H1 (cell line): ENCODE measurements around the gene TSPEAR. TPM values are rescaled to one million over a fixed set of nuclear protein-coding genes. Genes with fewer than 3 reads are reported as not detected.

Experiments used
- polyA plus RNA-seq, 7 experiments: library from polyadenylated mRNA; depleted of rRNA in 3 of 7; stranded (reverse) in 5 of 7; unstranded in 2 of 7; fragments of >200 nt in 5 of 7; fragments of 200-250 nt in 2 of 7; gene quantifications; 1 replicate in 5 of 7; 2 replicates in 1 of 7; 4 replicates in 1 of 7; pipeline versions ENCODE4 v1.2.1 to v1.2.3, GENCODE V29; 2011 to 2013; ENCODE audit warnings: missing spikeins in 2 of 7, mixed read lengths in 2 of 7
- small RNA-seq: library from polyadenylated mRNA; stranded (forward); fragments of <200 nt; extraction: miRNeasy Mini kit (QIAGEN cat#:217004); gene quantifications from one replicate; pipeline ENCODE3, GENCODE V24; 2013; ENCODE audit not compliant: insufficient read depth
- total RNA-seq: library from RNA; stranded (reverse); fragmentation: NEBNext Ultra II Directional; extraction: Animal tissue kit (Norgen Biotek cat#: 25700); gene quantifications from 2 replicates; pipeline ENCODE4 v1.2.1, GENCODE V29; 2021

Gene TSPEAR
- total and polyA plus RNA-seq, 2 of the 8 experiments (the other 6 are each of a cell fraction or from before 2014, with no cell fraction given): 0.58 to 0.89 TPM

Small RNA genes within 50 kb of the gene (small RNA-seq; reads per million reads assigned to genes)
- not detected for gene KRTAP12-6P

Other genes with a start within 250 kb of the TSPEAR start
- gene KRTAP10-1, start 171.4 kb downstream of the TSPEAR start, total RNA-seq: not detected in 2 replicates
- gene KRTAP10-1, start 171.4 kb downstream of the TSPEAR start, polyA plus RNA-seq (2011; rRNA removed): 0.08 TPM in 1 of 2 replicates, not detected in the other
- gene KRTAP10-2, start 160.1 kb downstream of the TSPEAR start, total RNA-seq: not detected in 2 replicates
- gene KRTAP10-2, start 160.1 kb downstream of the TSPEAR start, polyA plus RNA-seq (2011; rRNA removed): 0.06 and 0.11 TPM in 2 replicates
- gene KRTAP10-3, start 152.8 kb downstream of the TSPEAR start, total RNA-seq: not detected in 2 replicates
- gene KRTAP10-3, start 152.8 kb downstream of the TSPEAR start, polyA plus RNA-seq (2011; rRNA removed): 0.16 TPM in 1 of 2 replicates, not detected in the other
- not detected in 2 replicates for gene KRTAP10-4, start 137.8 kb downstream of the TSPEAR start, total RNA-seq
- gene KRTAP10-4, start 137.8 kb downstream of the TSPEAR start, polyA plus RNA-seq (2011; rRNA removed): not detected in 2 replicates
- gene KRTAP10-5, start 131.0 kb downstream of the TSPEAR start, total RNA-seq: not detected in 2 replicates
- gene KRTAP10-5, start 131.0 kb downstream of the TSPEAR start, polyA plus RNA-seq (2011; rRNA removed): 0.08 and 0.09 TPM in 2 replicates
- not detected in 2 replicates for gene KRTAP10-6, start 119.1 kb downstream of the TSPEAR start, total RNA-seq
- 0.12 and 0.33 TPM in 2 replicates for gene KRTAP10-6, start 119.1 kb downstream of the TSPEAR start, polyA plus RNA-seq (2011; rRNA removed)
- gene KRTAP10-7, start 111.0 kb downstream of the TSPEAR start, total RNA-seq: not detected in 2 replicates
- gene KRTAP10-7, start 111.0 kb downstream of the TSPEAR start, polyA plus RNA-seq (2011; rRNA removed): not detected in 2 replicates
- gene KRTAP10-8, start 99.5 kb downstream of the TSPEAR start, total RNA-seq: not detected in 2 replicates
- gene KRTAP10-8, start 99.5 kb downstream of the TSPEAR start, polyA plus RNA-seq (2011; rRNA removed): not detected in 2 replicates
- gene KRTAP10-9, start 84.5 kb downstream of the TSPEAR start, total RNA-seq: not detected in 2 replicates
- not detected in 2 replicates for gene KRTAP10-9, start 84.5 kb downstream of the TSPEAR start, polyA plus RNA-seq (2011; rRNA removed)
- gene KRTAP10-10, start 74.2 kb downstream of the TSPEAR start, total RNA-seq: not detected in 2 replicates
- not detected in 2 replicates for gene KRTAP10-10, start 74.2 kb downstream of the TSPEAR start, polyA plus RNA-seq (2011; rRNA removed)
- not detected in 2 replicates for gene KRTAP10-11, start 65.2 kb downstream of the TSPEAR start, total RNA-seq
- gene KRTAP10-11, start 65.2 kb downstream of the TSPEAR start, polyA plus RNA-seq (2011; rRNA removed): not detected in 2 replicates
- not detected in 2 replicates for gene KRTAP12-4, start 56.9 kb downstream of the TSPEAR start, total RNA-seq
- 0.75 TPM in 1 of 2 replicates, not detected in the other for gene KRTAP12-4, start 56.9 kb downstream of the TSPEAR start, polyA plus RNA-seq (2011; rRNA removed)
- gene KRTAP12-3, start 53.6 kb downstream of the TSPEAR start, total RNA-seq: not detected in 2 replicates
- not detected in 2 replicates for gene KRTAP12-3, start 53.6 kb downstream of the TSPEAR start, polyA plus RNA-seq (2011; rRNA removed)
- not detected in 2 replicates for gene KRTAP12-2, start 44.6 kb downstream of the TSPEAR start, total RNA-seq
- 0.46 and 0.50 TPM in 2 replicates for gene KRTAP12-2, start 44.6 kb downstream of the TSPEAR start, polyA plus RNA-seq (2011; rRNA removed)
- 0.73 TPM in 1 of 2 replicates, not detected in the other for gene KRTAP12-1, start 29.4 kb downstream of the TSPEAR start, total RNA-seq
- gene KRTAP12-1, start 29.4 kb downstream of the TSPEAR start, polyA plus RNA-seq (2011; rRNA removed): 0.17 and 0.50 TPM in 2 replicates
- gene KRTAP10-12, start 14.4 kb downstream of the TSPEAR start, total RNA-seq: not detected in 2 replicates
- not detected in 2 replicates for gene KRTAP10-12, start 14.4 kb downstream of the TSPEAR start, polyA plus RNA-seq (2011; rRNA removed)
- gene UBE2G2, start 90.2 kb upstream of the TSPEAR start, total RNA-seq: 93.0 and 101 TPM in 2 replicates
- 96.3 and 145 TPM in 2 replicates for gene UBE2G2, start 90.2 kb upstream of the TSPEAR start, polyA plus RNA-seq (2011; rRNA removed)
- gene SUMO3, start 106.5 kb upstream of the TSPEAR start, total RNA-seq: 95.0 and 96.8 TPM in 2 replicates
- gene SUMO3, start 106.5 kb upstream of the TSPEAR start, polyA plus RNA-seq (2011; rRNA removed): 97.8 and 101 TPM in 2 replicates
- gene PTTG1IP, start 162.1 kb upstream of the TSPEAR start, total RNA-seq: 124 and 130 TPM in 2 replicates
- gene PTTG1IP, start 162.1 kb upstream of the TSPEAR start, polyA plus RNA-seq (2011; rRNA removed): 88.9 and 90.8 TPM in 2 replicates
- gene ITGB2, start 209.3 kb upstream of the TSPEAR start, total RNA-seq: 0.24 and 0.36 TPM in 2 replicates
- gene ITGB2, start 209.3 kb upstream of the TSPEAR start, polyA plus RNA-seq (2011; rRNA removed): 0.63 and 0.89 TPM in 2 replicates
- gene SLX9, start 228.5 kb upstream of the TSPEAR start, total RNA-seq: 57.3 and 64.1 TPM in 2 replicates
- gene SLX9, start 228.5 kb upstream of the TSPEAR start, polyA plus RNA-seq (2011; rRNA removed): 17.7 and 34.6 TPM in 2 replicates